Nasal cavity respiratory epithelium epithelial cell of viscerocranial mucosa (primary cell): ENCODE data around the gene CCDC17. TPM values are rescaled to one million over a fixed set of nuclear protein-coding genes. Genes with fewer than 3 reads are reported as not detected.

Source experiments
- total RNA-seq: library from RNA; depleted of rRNA; stranded (reverse); fragments of >200 nt; gene quantifications from 2 replicates; pipeline ENCODE4 v1.2.3, GENCODE V29; 2014

CCDC17 gene
- total RNA-seq, result 0.68 and 1.2 TPM in 2 replicates

DNA sequence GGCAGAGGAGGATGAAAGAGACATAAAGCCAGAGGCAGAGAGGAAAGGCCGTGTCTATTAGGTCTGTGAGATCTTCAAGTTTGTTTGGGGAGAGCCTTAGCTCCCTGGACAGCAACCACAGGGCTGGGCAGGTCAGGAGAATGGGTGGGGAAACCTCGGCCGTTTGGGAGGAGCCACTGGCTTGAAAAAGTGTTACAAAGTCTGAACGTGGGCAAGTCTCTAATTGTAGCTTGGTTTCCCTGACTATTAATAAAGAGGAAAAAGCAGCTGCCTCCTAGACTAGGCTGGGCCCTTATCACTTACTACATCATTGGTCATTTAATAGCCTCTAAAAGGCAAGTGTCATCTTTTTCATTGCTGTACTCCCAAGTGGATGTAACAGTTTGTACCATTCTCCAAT lies at the start of gene CCDC17:
Gene CCDC17 (minus strand): TSS at position 83 of the 400 bp plus-strand sequence. CDS start 145 bp downstream, outside the sequence.

DNA sequence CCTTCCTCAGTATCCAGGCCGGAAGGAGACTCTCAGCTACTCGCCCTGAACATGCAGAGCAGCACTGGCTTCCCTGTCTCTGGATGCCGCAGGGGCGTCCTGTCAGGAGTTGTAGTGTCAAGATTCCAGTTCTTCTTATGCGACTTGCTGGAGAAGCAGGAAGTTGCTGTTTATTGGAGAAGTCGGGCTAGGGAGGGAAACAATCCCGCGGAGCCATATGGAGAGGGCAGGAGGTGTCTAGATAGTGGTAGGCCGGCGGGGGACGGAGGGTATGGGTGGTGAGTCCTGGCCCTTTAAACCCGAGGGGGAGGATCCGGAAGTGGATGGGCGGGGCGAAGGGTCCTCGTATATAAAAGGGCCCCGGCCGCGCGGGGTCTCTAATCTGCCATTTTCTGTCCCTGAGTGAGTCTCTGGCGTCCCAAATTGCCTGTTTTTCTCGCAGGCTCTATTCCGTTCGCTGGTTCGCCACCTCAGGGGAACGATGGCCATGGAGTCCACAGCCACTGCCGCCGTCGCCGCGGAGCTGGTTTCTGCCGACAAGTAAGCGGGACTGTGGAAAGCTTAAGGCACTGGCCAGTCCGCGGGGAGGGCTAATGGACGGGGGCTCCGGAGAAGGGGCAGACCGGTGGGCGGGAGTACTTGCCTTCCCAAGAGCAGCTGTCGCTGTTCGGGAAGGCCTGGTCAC lies 40.0 kb downstream of the CCDC17 start, which contains the start of gene NASP:
Gene NASP (plus strand): TSS at position 376 of the 685 bp plus-strand sequence. CDS start 106 bp downstream, at position 482.

Other genes starting within 250 kb of the CCDC17 start
- 3.1 and 5.2 TPM in 2 replicates for gene TESK2, start 132.9 kb downstream of the CCDC17 start, total RNA-seq
- 0.36 and 2.7 TPM in 2 replicates for gene CCDC163, start 124.0 kb downstream of the CCDC17 start, total RNA-seq
- gene MMACHC, start 123.8 kb downstream of the CCDC17 start, total RNA-seq, result 2.4 and 3.7 TPM in 2 replicates
- gene PRDX1, start 102.2 kb downstream of the CCDC17 start, total RNA-seq, result 292 and 739 TPM in 2 replicates
- 84.6 and 90.2 TPM in 2 replicates for gene AKR1A1, start 73.2 kb downstream of the CCDC17 start, total RNA-seq
- gene NASP, start 40.0 kb downstream of the CCDC17 start, total RNA-seq, result 27.7 and 36.0 TPM in 2 replicates
- gene GPBP1L1, start 62.5 kb upstream of the CCDC17 start, total RNA-seq, result 157 and 163 TPM in 2 replicates
- gene TMEM69, start 64.1 kb upstream of the CCDC17 start, total RNA-seq, result 14.1 and 14.4 TPM in 2 replicates
- gene IPP, start 126.6 kb upstream of the CCDC17 start, total RNA-seq, result 14.0 and 16.3 TPM in 2 replicates
- gene MAST2, start 179.6 kb upstream of the CCDC17 start, total RNA-seq, result 16.7 and 28.5 TPM in 2 replicates